Smooth muscle cell (in vitro differentiated cells): Measurements from ENCODE around the gene SEC24C. TPM values are rescaled to one million over a fixed set of nuclear protein-coding genes. Genes with fewer than 3 reads are reported as not detected.

ENCODE experiments used
- DNase-seq: peaks from one replicate; lab custom pipeline; 2025; ENCODE audit not compliant: unreplicated experiment; lab: John Stamatoyannopoulos, UW
- H2AFZ ChIP-seq: fragments of 200-600 bp; sonication (generic); 2 replicates; pipeline ENCODE4 v1.6.0; 2016; ENCODE audit warnings: antibody characterized with exemption, low read depth, mild to moderate bottlenecking
- H3F3A ChIP-seq: fragments of 200-600 bp; sonication (generic); 2 replicates; pipeline ENCODE4 v1.6.0; 2017; ENCODE audit warnings: antibody characterized with exemption, low read depth
- H3K27ac ChIP-seq: fragments of 200-600 bp; sonication (generic); 2 replicates; pipeline ENCODE4 v1.5.1; 2016; ENCODE audit warnings: low read depth, mild to moderate bottlenecking
- H3K27me3 ChIP-seq: fragments of 200-600 bp; sonication (generic); 2 replicates; pipeline ENCODE4 v1.6.1; 2016; ENCODE audit warnings: low read depth, mild to moderate bottlenecking
- H3K36me3 ChIP-seq: fragments of 200-600 bp; sonication (generic); 2 replicates; pipeline ENCODE4 v1.5.1; 2016; ENCODE audit warnings: low read depth
- H3K4me1 ChIP-seq: fragments of 200-600 bp; sonication (generic); 2 replicates; pipeline ENCODE4 v1.5.1; 2016; ENCODE audit warnings: low read depth
- H3K4me2 ChIP-seq: fragments of 200-600 bp; sonication (generic); 2 replicates; pipeline ENCODE4 v1.6.0; 2016; ENCODE audit warnings: mild to moderate bottlenecking
- H3K4me3 ChIP-seq: fragments of 200-600 bp; sonication (generic); 2 replicates; pipeline ENCODE4 v1.5.1; 2016; ENCODE audit warnings: mild to moderate bottlenecking
- H3K79me2 ChIP-seq: fragments of 200-600 bp; sonication (generic); 2 replicates; pipeline ENCODE4 v1.6.0; 2016; ENCODE audit warnings: low read depth, mild to moderate bottlenecking
- H3K9ac ChIP-seq: fragments of 200-600 bp; sonication (generic); 2 replicates; pipeline ENCODE4 v1.6.0; 2016; ENCODE audit warnings: low read depth
- H3K9me3 ChIP-seq: fragments of 200-600 bp; sonication (generic); replicated peaks from 2 replicates; pipeline ENCODE4 v1.5.1; 2016; ENCODE audit warnings: low read depth
- H4K20me1 ChIP-seq: fragments of 200-600 bp; sonication (generic); 2 replicates; pipeline ENCODE4 v1.6.0; 2016; ENCODE audit warnings: low read depth
- CTCF ChIP-seq: fragments of 200-600 bp; sonication (generic); IDR thresholded peaks from 2 replicates; pipeline ENCODE4 v1.5.1; 2017; ENCODE audit warnings: borderline replicate concordance, mild to moderate bottlenecking, antibody characterized with exemption; ENCODE audit not compliant: insufficient read depth, poor library complexity, severe bottlenecking
- WGBS: methylation state at CpG from one replicate; pipeline ENCODE4 v1.1.7; 2016; ENCODE audit warnings: low lambda C conversion rate; 5-methylcytosine and 5-hydroxymethylcytosine counted together
- polyA plus RNA-seq: library from polyadenylated mRNA; unstranded; fragments of >200 nt; fragmentation: Nextera tagmentation; extraction: Ambion mirVana; gene quantifications from 2 replicates; pipeline ENCODE4 v1.2.1, GENCODE V29; 2016
- total RNA-seq: library from RNA; depleted of rRNA; stranded (reverse); fragments of >200 nt; gene quantifications from 2 replicates; pipeline ENCODE4 v1.2.3, GENCODE V29; 2014

The SEC24C gene
- total and polyA plus RNA-seq, 2 experiments from 2014 or later: 41.5 to 54.7 TPM

GRCh38 chr10:73772281-73773151, 28.3 kb downstream of the SEC24C start:
- peaks cover 44% of the 10 kb centered on the region for H3K79me2 ChIP-seq
- H3K27ac ChIP-seq: peak overlapping the region; percentile 80
- no peaks in the 10 kb centered on the region for H3K27me3 ChIP-seq
- WGBS: 1% methylated on average over 88 of the region's 101 CpGs
- TF ChIP-seq CTCF: no peak
- peaks cover 33% of the 10 kb centered on the region for H3K4me1 ChIP-seq
- H3F3A ChIP-seq: peaks cover 44% of the 10 kb centered on the region
- no peaks in the 10 kb centered on the region for H3K36me3 ChIP-seq
- peak overlapping the region; percentile 98 for H3K4me3 ChIP-seq
- H3K9me3 ChIP-seq: no peaks in the 10 kb centered on the region
- H2AFZ ChIP-seq: peak overlapping the region; percentile 58
- H4K20me1 ChIP-seq: peaks cover 44% of the 10 kb centered on the region
- peak; percentile 85 for DNase-seq
- peak overlapping the region; percentile 77 for H3K9ac ChIP-seq
- H3K4me2 ChIP-seq: peak overlapping the region; percentile 98

GRCh38 chr10:73773152-73773879, 29.1 kb downstream of the SEC24C start:
- DNase-seq: no peak
- H3K27me3 ChIP-seq: no peaks in the 10 kb centered on the region
- H3K4me2 ChIP-seq: peak overlapping the region; percentile 98
- no peaks in the 10 kb centered on the region for H3K36me3 ChIP-seq
- peak overlapping the region; percentile 98 for H3K4me3 ChIP-seq
- H3K79me2 ChIP-seq: peaks cover 51% of the 10 kb centered on the region
- peaks cover 49% of the 10 kb centered on the region for H4K20me1 ChIP-seq
- peak overlapping the region; percentile 77 for H3K9ac ChIP-seq
- no peak overlapping the region for H2AFZ ChIP-seq
- H3K4me1 ChIP-seq: peaks cover 33% of the 10 kb centered on the region
- WGBS: 11% methylated on average over 29 of the region's 29 CpGs
- H3K27ac ChIP-seq: peak overlapping the region; percentile 80
- no peaks in the 10 kb centered on the region for H3K9me3 ChIP-seq
- TF ChIP-seq CTCF: no peak
- H3F3A ChIP-seq: peaks cover 39% of the 10 kb centered on the region

GRCh38 chr10:73774637-73775036, 30.5 kb downstream of the SEC24C start:
- no peaks in the 10 kb centered on the region for H3K9me3 ChIP-seq
- peaks cover 62% of the 10 kb centered on the region for H4K20me1 ChIP-seq
- peak overlapping the region; percentile 1 for H3K9ac ChIP-seq
- H3K27me3 ChIP-seq: no peaks in the 10 kb centered on the region
- H3K4me3 ChIP-seq: peak overlapping the region; percentile 98
- peak overlapping the region; percentile 10 for H3K27ac ChIP-seq
- H3K4me1 ChIP-seq: peaks cover 33% of the 10 kb centered on the region
- no peak for DNase-seq
- peak overlapping the region; percentile 98 for H3K4me2 ChIP-seq
- H3K36me3 ChIP-seq: no peaks in the 10 kb centered on the region
- no peak for TF ChIP-seq CTCF
- peaks cover 58% of the 10 kb centered on the region for H3K79me2 ChIP-seq
- no peak overlapping the region for H2AFZ ChIP-seq
- H3F3A ChIP-seq: peaks cover 40% of the 10 kb centered on the region
- WGBS: 56% methylated on average over 5 of the region's 5 CpGs
